K562 (cell line): ENCODE measurements around the gene BLVRA. TPM values are rescaled to one million over a fixed set of nuclear protein-coding genes. Genes with fewer than 3 reads are reported as not detected.

Experiments
- ATAC-seq: fragments of 200-7000 bp; cut with Tn5 transposase; 3 replicates; pipeline ENCODE4 v1.9.1; 2020; ENCODE audit warnings: moderate library complexity
- BruUV-seq: library from RNA; stranded (reverse); fragments of 400-500 nt; replicated peaks from 2 replicates; lab custom pipeline; 2021; lab: Mats Ljungman, UMichigan
- CTCF ChIA-PET: fragments of 300-600 bp; formaldehyde crosslinking; extraction: SDS; loops from one replicate; lab custom pipeline; 2021; ENCODE audit warnings: low intra/inter-chr PET ratio; lab: Yijun Ruan, JAX
- POLR2A ChIA-PET: fragments of 300-600, 350-650 bp; sonication (Branson Sonifier 250); formaldehyde crosslinking; extraction: SDS; loops from one replicate; lab custom pipeline; 2021; ENCODE audit warnings: antibody characterized with exemption, inconsistent platforms; lab: Yijun Ruan, JAX
- DNase-seq, 4 experiments: peaks; one replicate each; pipeline versions ENCODE4 v3.0.0 to v3.0.0-alpha.2; 2011 to 2018; ENCODE audit warnings: low spot score in 3 of 4, mixed read lengths in 3 of 4; ENCODE audit errors: extremely low read depth in 1 of 4
- FAIRE-seq: peaks from 2 replicates; lab custom pipeline; 2011; peaks lifted over from hg19 to GRCh38; lab: Jason Lieb, UNC
- H2AFZ ChIP-seq: 2 replicates; pipeline ENCODE4 v1.6.0; 2011; ENCODE audit warnings: low read depth, low read length, control low read depth, inconsistent platforms
- H3K27ac ChIP-seq: fragments of 200-600 bp; 3 replicates; pipeline ENCODE4 v1.8.0; 2011; ENCODE audit warnings: low read depth, mild to moderate bottlenecking, control low read depth, inconsistent platforms, low read length, moderate library complexity, mixed read lengths; ENCODE audit errors: extremely low read depth
- H3K27me3 ChIP-seq, 2 experiments: fragments of 300-600 bp in 1 of 2; 2 replicates in 1 of 2; 3 replicates in 1 of 2; pipeline versions ENCODE4 v1.6.0 to v1.8.0; 2011; ENCODE audit warnings: inconsistent platforms in 2 of 2, low read length in 2 of 2, mild to moderate bottlenecking in 1 of 2, mixed read lengths in 1 of 2, moderate library complexity in 1 of 2; ENCODE audit not compliant: control insufficient read depth in 2 of 2, insufficient read depth in 2 of 2
- H3K36me3 ChIP-seq: fragments of 300-600 bp; 3 replicates; pipeline ENCODE4 v1.8.0; 2011; ENCODE audit warnings: mild to moderate bottlenecking, low read length, inconsistent platforms; ENCODE audit not compliant: control insufficient read depth, insufficient read depth
- H3K4me1 ChIP-seq, 2 experiments: fragments of 200-600 bp in 1 of 2; replicated peaks in 1 of 2; 2 replicates in 1 of 2; 3 replicates in 1 of 2; pipeline versions ENCODE4 v1.5.1 to v1.8.0; 2011; ENCODE audit warnings: inconsistent platforms in 2 of 2, low read length in 2 of 2, mild to moderate bottlenecking in 1 of 2, mixed read lengths in 1 of 2, moderate library complexity in 1 of 2; ENCODE audit not compliant: control insufficient read depth in 2 of 2, insufficient read depth in 2 of 2
- H3K4me2 ChIP-seq: 2 replicates; pipeline ENCODE4 v1.6.1; 2011; ENCODE audit warnings: low read length, control low read depth, inconsistent platforms, mixed read lengths; ENCODE audit not compliant: insufficient read depth
- H3K4me3 ChIP-seq: fragments of 200-600 bp; sonication (generic), shearing (Covaris generic); 2 replicates; pipeline ENCODE4 v1.5.1; 2016; ENCODE audit warnings: control low read depth, inconsistent platforms
- H3K79me2 ChIP-seq: fragments of 200-600 bp; 3 replicates; pipeline ENCODE4 v1.8.0; 2011; ENCODE audit warnings: low read length, inconsistent platforms; ENCODE audit not compliant: control insufficient read depth, insufficient read depth
- H3K9ac ChIP-seq, 2 experiments: 2 replicates each; pipeline versions ENCODE4 v1.6.0 to v1.6.1; 2011; ENCODE audit warnings: low read depth in 2 of 2, low read length in 2 of 2, control low read depth in 1 of 2, inconsistent platforms in 1 of 2, mild to moderate bottlenecking in 1 of 2, mixed read lengths in 1 of 2; ENCODE audit not compliant: insufficient read depth in 1 of 2
- H3K9me1 ChIP-seq: one replicate; pipeline ENCODE4 v1.6.0; 2011; ENCODE audit warnings: inconsistent platforms, mild to moderate bottlenecking, low read length, moderate library complexity; ENCODE audit not compliant: control insufficient read depth, insufficient read depth
- H3K9me3 ChIP-seq: replicated peaks from 2 replicates; pipeline ENCODE4 v1.5.1; 2011; ENCODE audit warnings: low read depth, low read length, inconsistent platforms; ENCODE audit not compliant: control insufficient read depth, insufficient read depth
- H4K20me1 ChIP-seq: replicated peaks from 2 replicates; pipeline ENCODE4 v1.6.1; 2011; ENCODE audit warnings: low read length, inconsistent platforms, mixed read lengths; ENCODE audit not compliant: control insufficient read depth, insufficient read depth
- BHLHE40 ChIP-seq: IDR thresholded peaks from 2 replicates; pipeline ENCODE4 v1.6.1; 2011; ENCODE audit warnings: low read length, improper control_type of control experiment
- CTBP1 ChIP-seq: fragments of 450-650 bp; IDR thresholded peaks from 2 replicates; pipeline ENCODE4 v1.6.1; 2016; ENCODE audit warnings: borderline replicate concordance
- ELK1 ChIP-seq: sonication (generic); formaldehyde crosslinking; IDR thresholded peaks from 2 replicates; pipeline ENCODE4 v1.8.1; 2022; ENCODE audit warnings: missing genetic modification reagents
- ETV5 ChIP-seq: sonication (generic); formaldehyde crosslinking; IDR thresholded peaks from 2 replicates; pipeline ENCODE4 v1.4.0; 2020; ENCODE audit warnings: low read depth, mild to moderate bottlenecking, missing genetic modification reagents
- KAT7 ChIP-seq: sonication (generic); formaldehyde crosslinking; IDR thresholded peaks from 2 replicates; pipeline ENCODE4 v1.8.0; 2022; ENCODE audit warnings: missing genetic modification reagents, mild to moderate bottlenecking, borderline replicate concordance
- LCOR ChIP-seq: sonication (generic); formaldehyde crosslinking; IDR thresholded peaks from 2 replicates; pipeline ENCODE4 v1.8.0; 2022; ENCODE audit warnings: mild to moderate bottlenecking, missing genetic modification reagents
- NR2C2 ChIP-seq, 2 experiments: fragments of 200-800 bp in 1 of 2; sonication (Bioruptor generic) in 1 of 2; sonication (generic) in 1 of 2; formaldehyde crosslinking in 1 of 2; IDR thresholded peaks; 2 replicates each; pipeline versions ENCODE4 v1.6.1 to v1.8.0; 2016 to 2022; ENCODE audit warnings: mild to moderate bottlenecking in 1 of 2, missing compliant biosample characterization in 1 of 2, missing genetic modification characterization in 1 of 2, missing genetic modification reagents in 1 of 2
- RBM25 ChIP-seq: fragments of 200-400 bp; formaldehyde crosslinking; IDR thresholded peaks from 2 replicates; pipeline ENCODE4 v1.6.1; 2018; ENCODE audit warnings: low read length, low read depth, moderate library complexity; ENCODE audit not compliant: severe bottlenecking
- RFX1 ChIP-seq: fragments of 450-650 bp; IDR thresholded peaks from 2 replicates; pipeline ENCODE4 v1.6.1; 2016; ENCODE audit warnings: mild to moderate bottlenecking, moderate library complexity
- ZKSCAN8 ChIP-seq: fragments of 200-800 bp; sonication (Bioruptor generic); IDR thresholded peaks from 2 replicates; pipeline ENCODE4 v1.6.1; 2016; ENCODE audit warnings: missing genetic modification characterization, missing compliant biosample characterization
- ZNF347 ChIP-seq: fragments of 450-650 bp; formaldehyde crosslinking; IDR thresholded peaks from 2 replicates; pipeline ENCODE4 v1.4.0; 2020; ENCODE audit warnings: low read depth, mild to moderate bottlenecking, moderate library complexity
- ZNF561 ChIP-seq: fragments of 450-650 bp; formaldehyde crosslinking; conservative IDR thresholded peaks from 2 replicates; pipeline ENCODE4 v1.4.0; 2020; ENCODE audit warnings: mild to moderate bottlenecking, moderate library complexity
- ZNF764 ChIP-seq: fragments of 250-450 bp; sonication (Bioruptor Pico); IDR thresholded peaks from 2 replicates; pipeline ENCODE4 v1.4.0; 2020; ENCODE audit warnings: low read depth, mild to moderate bottlenecking, moderate library complexity
- WGBS: fragments of 100-300 bp; shearing (Covaris generic); methylation state at CpG from one replicate; pipeline ENCODE4 v1.1.6; 2016; ENCODE audit warnings: low coverage, mixed read lengths; ENCODE audit not compliant: insufficient coverage; ENCODE audit errors: missing lambda C conversion rate; 5-methylcytosine and 5-hydroxymethylcytosine counted together
- in situ Hi-C: fragments of 300-500 bp; cut with MboI; formaldehyde crosslinking; loops from 4 replicates; pipeline ENCODE4 v1.15.0; 2018; ENCODE audit warnings: inconsistent platforms, mixed read lengths
- intact Hi-C: fragments of 100-400 bp; cut with micrococcal nuclease; formaldehyde crosslinking; loops from 2 replicates; pipeline ENCODE4 v1.14.2; 2022
- polyA plus RNA-seq, 8 experiments: library from polyadenylated mRNA; depleted of rRNA in 4 of 8; stranded (reverse) in 5 of 8; unstranded in 3 of 8; fragments of >200 nt; fragmentation: Nextera tagmentation in 2 of 8; fragmentation: Illumina TruSeq in 1 of 8; extraction: Ambion mirVana in 2 of 8; extraction: Trizol in 1 of 8; gene quantifications; 2 replicates each; pipeline versions ENCODE4 v1.2.1 to v1.2.3, GENCODE V29; 2011 to 2014; ENCODE audit warnings: inconsistent platforms in 1 of 8, missing spikeins in 1 of 8
- total RNA-seq, 7 experiments: library from RNA; depleted of rRNA in 6 of 7; stranded (reverse); fragments of >200 nt in 6 of 7; fragmentation: Illumina TruSeq in 2 of 7; extraction: Trizol in 2 of 7; gene quantifications; 2 replicates each; pipeline versions ENCODE4 v1.2.1 to v1.2.3, GENCODE V29; 2011 to 2021; ENCODE audit warnings: low replicate concordance in 1 of 7
- TF ChIP-seq, protein P1 (sequence below): fragments of 450-650 bp; IDR thresholded peaks from 2 replicates; pipeline ENCODE4 v1.6.1; 2016
- TF ChIP-seq, protein P2 (sequence below): IDR thresholded peaks from 2 replicates; pipeline ENCODE4 v1.6.1; 2012; ENCODE audit warnings: low read depth, low read length, improper control_type of control experiment, borderline replicate concordance

BLVRA gene
- total and polyA plus RNA-seq, 9 of the 15 experiments (the other 6 are each of a cell fraction or from before 2014, with no cell fraction given) = 48.5 to 147 (median 61.5) TPM

GRCh38 chr7:43756368-43757072 is 2.0 kb upstream of the BLVRA start (continued):
- TF ChIP-seq ELK1 (no peak), ZKSCAN8 (CRISPR knock-in tag) (no peak), ZNF347 (CRISPR knock-in tag) (no peak)

GRCh38 chr7:43757073-43757720 is 1.3 kb upstream of the BLVRA start:
- no TSS peak for BruUV-seq
- TF ChIP-seq CTBP1 = peak; percentile 34; the same call in 1 of the 2 replicates
- TF ChIP-seq KAT7 (CRISPR knock-in tag) = 0 out of 2 replicates have a peak, but pooled peaks have one; percentile 34
- TF ChIP-seq ZNF561 = no peak
- TF ChIP-seq NR2C2 (CRISPR knock-in tag; IDR thresholded peaks at IDR 0.05) = no peak
- 0 out of 2 replicates have a peak, but pooled peaks have one; percentile 7 for TF ChIP-seq NR2C2 (tag; IDR thresholded peaks at IDR 0.05)
- 0 out of 2 replicates have a peak, but pooled peaks have one; percentile 10 for TF ChIP-seq LCOR (CRISPR knock-in tag)
- TF ChIP-seq, protein P1, sequence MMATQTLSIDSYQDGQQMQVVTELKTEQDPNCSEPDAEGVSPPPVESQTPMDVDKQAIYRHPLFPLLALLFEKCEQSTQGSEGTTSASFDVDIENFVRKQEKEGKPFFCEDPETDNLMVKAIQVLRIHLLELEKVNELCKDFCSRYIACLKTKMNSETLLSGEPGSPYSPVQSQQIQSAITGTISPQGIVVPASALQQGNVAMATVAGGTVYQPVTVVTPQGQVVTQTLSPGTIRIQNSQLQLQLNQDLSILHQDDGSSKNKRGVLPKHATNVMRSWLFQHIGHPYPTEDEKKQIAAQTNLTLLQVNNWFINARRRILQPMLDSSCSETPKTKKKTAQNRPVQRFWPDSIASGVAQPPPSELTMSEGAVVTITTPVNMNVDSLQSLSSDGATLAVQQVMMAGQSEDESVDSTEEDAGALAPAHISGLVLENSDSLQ = 0 out of 2 replicates have a peak, but pooled peaks have one; percentile 4
- TF ChIP-seq, protein P2, sequence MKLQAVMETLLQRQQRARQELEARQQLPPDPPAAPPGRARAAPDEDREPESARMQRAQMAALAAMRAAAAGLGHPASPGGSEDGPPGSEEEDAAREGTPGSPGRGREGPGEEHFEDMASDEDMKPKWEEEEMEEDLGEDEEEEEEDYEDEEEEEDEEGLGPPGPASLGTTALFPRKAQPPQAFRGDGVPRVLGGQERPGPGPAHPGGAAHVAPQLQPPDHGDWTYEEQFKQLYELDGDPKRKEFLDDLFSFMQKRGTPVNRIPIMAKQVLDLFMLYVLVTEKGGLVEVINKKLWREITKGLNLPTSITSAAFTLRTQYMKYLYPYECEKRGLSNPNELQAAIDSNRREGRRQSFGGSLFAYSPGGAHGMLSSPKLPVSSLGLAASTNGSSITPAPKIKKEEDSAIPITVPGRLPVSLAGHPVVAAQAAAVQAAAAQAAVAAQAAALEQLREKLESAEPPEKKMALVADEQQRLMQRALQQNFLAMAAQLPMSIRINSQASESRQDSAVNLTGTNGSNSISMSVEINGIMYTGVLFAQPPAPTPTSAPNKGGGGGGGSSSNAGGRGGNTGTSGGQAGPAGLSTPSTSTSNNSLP = peak; percentile 30; the same call in 1 of the 2 replicates
- TF ChIP-seq RBM25 = peak; percentile 31
- TF ChIP-seq BHLHE40 = no peak
- TF ChIP-seq RFX1 = 0 out of 2 replicates have a peak, but pooled peaks have one; percentile 12
- 0 out of 2 replicates have a peak, but pooled peaks have one; percentile 7 for TF ChIP-seq ETV5 (CRISPR knock-in tag)
- TF ChIP-seq ZNF764 (CRISPR knock-in tag) = no peak

More at GRCh38 chr7:43757073-43757720, 1.3 kb upstream of the BLVRA start:
- Histone ChIP-seq H3K9ac (peak overlapping the region in 1 of 2 experiments; percentile 17; a peak in 1 of 4 replicates), H3K36me3 (no peaks in the 10 kb centered on the region; the same call in 2 of the 3 replicates), H3K27ac (peak overlapping the region; percentile 62; the same call in 1 of the 3 replicates), H4K20me1 (no peaks in the 10 kb centered on the region), H3K9me3 (no peaks in the 10 kb centered on the region), H3K4me3 (no peak overlapping the region), H3K4me2 (peak overlapping the region; percentile 33), H3K9me1 (no peaks in the 10 kb centered on the region), H3K27me3 (no peaks in the 10 kb centered on the region), H3K4me1 (peaks cover 39 to 44% of the 10 kb centered on the region in 2 experiments), H3K79me2 (peaks cover 29% of the 10 kb centered on the region), H2AFZ (peak overlapping the region; percentile 40)
- in situ Hi-C loops (no loop called here), intact Hi-C loops (no loop called here)
- DNase-seq (peak in 1 of 4 experiments; percentile 44), FAIRE-seq (peak; percentile 69), ATAC-seq (peak; percentile 35)
- ChIA-PET CTCF (no interaction called here), POLR2A (interaction anchor here (0.6 to 5.5 kb wide), 4 partner anchors 11 to 112 kb away, joined by 3 to 32 read pairs (median 4); partner anchors contain the start of genes COA1 and MRPS24)
- WGBS = 22% methylated on average over 2 of the region's 2 CpGs
